ENCODE measurements around the gene GAS1. TPM values are rescaled to one million over a fixed set of nuclear protein-coding genes. Genes with fewer than 3 reads are reported as not detected.

GAS1 gene
- total RNA-seq, 1 donor from 2014 or later, result 307 TPM

GRCh38 chr9:86902991-86903733, 44.1 kb downstream of the GAS1 start:
- H3K27ac Mint-ChIP-seq (ENCODE audit: unreplicated experiment), result peak overlapping the region; percentile 58
- peak overlapping the region; percentile 55 for H3K4me3 Mint-ChIP-seq (ENCODE audit: unreplicated experiment)
- peaks cover 4% of the 10 kb centered on the region for H3K27me3 Mint-ChIP-seq (ENCODE audit: unreplicated experiment)
- no peaks in the 10 kb centered on the region for H3K36me3 Mint-ChIP-seq (ENCODE audit: unreplicated experiment)
- TF ChIP-seq CTCF (IDR thresholded peaks at IDR 0.05), result no peak
- DNase-seq (ENCODE audit: extremely low spot score, unreplicated experiment), result no peak
- H3K9me3 Mint-ChIP-seq (ENCODE audit: unreplicated experiment), result peaks cover 16% of the 10 kb centered on the region
- H3K4me1 Mint-ChIP-seq (ENCODE audit: unreplicated experiment), result peaks cover 31% of the 10 kb centered on the region

DNA sequence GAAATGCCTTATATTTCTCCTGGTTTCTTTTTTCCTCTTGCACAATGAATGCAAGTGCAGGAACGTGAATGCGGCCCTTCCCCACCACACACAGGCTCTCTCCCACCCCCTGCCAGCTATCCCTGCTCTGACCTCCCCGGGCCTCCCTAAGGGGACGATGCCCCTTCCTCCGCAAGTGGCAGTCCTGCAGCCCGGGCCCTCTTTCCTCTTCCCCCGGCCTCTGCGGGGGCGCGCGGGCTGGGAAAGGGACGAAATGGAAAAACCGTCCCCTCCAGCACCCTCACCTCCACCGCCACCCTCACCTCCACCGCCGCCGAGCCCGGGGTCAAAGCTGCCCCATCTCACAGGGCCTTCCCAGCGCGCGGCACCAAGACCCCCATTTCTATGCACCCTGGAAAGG, 44.7 kb downstream of the GAS1 start:
- Mint-ChIP-seq H3K27me3 (ENCODE audit: unreplicated experiment) (peaks cover 4% of the 10 kb centered on the region), H3K36me3 (ENCODE audit: unreplicated experiment) (no peaks in the 10 kb centered on the region), H3K4me3 (ENCODE audit: unreplicated experiment) (peak overlapping the region; percentile 55), H3K9me3 (ENCODE audit: unreplicated experiment) (peaks cover 13% of the 10 kb centered on the region), H3K27ac (ENCODE audit: unreplicated experiment) (no peak overlapping the region), H3K4me1 (ENCODE audit: unreplicated experiment) (peaks cover 28% of the 10 kb centered on the region)
- no peak for DNase-seq (ENCODE audit: extremely low spot score, unreplicated experiment)
- TF ChIP-seq CTCF (IDR thresholded peaks at IDR 0.05), result no peak

DNA sequence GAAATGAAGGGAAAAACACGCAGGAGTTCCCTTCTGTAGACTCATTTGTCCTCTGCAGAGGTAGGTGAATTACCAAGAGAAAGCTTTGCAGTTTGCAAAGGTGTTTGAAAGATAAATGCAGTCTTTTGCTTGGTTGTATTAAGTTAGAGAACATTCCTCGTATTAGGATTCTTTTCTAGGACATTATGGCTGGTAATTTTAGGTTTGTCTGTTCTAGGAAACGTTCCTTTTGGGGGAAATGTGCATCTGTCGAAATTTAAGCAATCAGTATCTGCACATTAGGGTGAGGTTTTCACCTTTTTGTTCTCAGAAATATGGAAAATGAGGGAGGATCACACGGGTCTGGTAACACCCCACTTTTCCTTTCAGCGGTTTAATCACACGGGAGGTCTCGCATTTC, 45.1 kb downstream of the GAS1 start:
- peaks cover 4% of the 10 kb centered on the region for H3K27me3 Mint-ChIP-seq (ENCODE audit: unreplicated experiment)
- no peak overlapping the region for H3K27ac Mint-ChIP-seq (ENCODE audit: unreplicated experiment)
- H3K4me1 Mint-ChIP-seq (ENCODE audit: unreplicated experiment), result peaks cover 24% of the 10 kb centered on the region
- H3K9me3 Mint-ChIP-seq (ENCODE audit: unreplicated experiment), result peaks cover 9% of the 10 kb centered on the region
- DNase-seq (ENCODE audit: extremely low spot score, unreplicated experiment), result no peak
- H3K4me3 Mint-ChIP-seq (ENCODE audit: unreplicated experiment), result peak overlapping the region; percentile 6
- TF ChIP-seq CTCF (IDR thresholded peaks at IDR 0.05), result no peak
- H3K36me3 Mint-ChIP-seq (ENCODE audit: unreplicated experiment), result no peaks in the 10 kb centered on the region

DNA sequence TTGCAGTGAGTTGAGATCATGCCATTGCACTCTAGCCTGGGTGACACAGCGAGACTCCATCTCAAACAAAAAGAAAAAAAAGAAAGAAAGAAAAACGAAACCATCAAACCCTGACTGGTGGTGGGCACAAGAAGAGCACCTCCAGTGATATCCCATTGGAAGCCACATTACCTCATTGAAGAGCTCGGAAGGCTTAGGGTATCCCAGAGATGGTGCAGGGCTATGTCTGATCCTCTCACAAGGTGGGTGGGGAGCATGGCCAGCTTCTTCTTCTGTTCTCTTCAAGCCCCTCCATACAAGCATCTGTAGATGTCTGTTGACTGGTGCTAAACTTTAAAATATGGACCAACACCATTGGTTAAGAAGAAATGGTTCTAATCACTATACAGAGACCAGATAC, 45.8 kb downstream of the GAS1 start:
- no peak overlapping the region for H3K27ac Mint-ChIP-seq (ENCODE audit: unreplicated experiment)
- no peaks in the 10 kb centered on the region for H3K36me3 Mint-ChIP-seq (ENCODE audit: unreplicated experiment)
- no peak for TF ChIP-seq CTCF (IDR thresholded peaks at IDR 0.05)
- no peak overlapping the region for H3K4me3 Mint-ChIP-seq (ENCODE audit: unreplicated experiment)
- peaks cover 3% of the 10 kb centered on the region for H3K9me3 Mint-ChIP-seq (ENCODE audit: unreplicated experiment)
- H3K27me3 Mint-ChIP-seq (ENCODE audit: unreplicated experiment), result peaks cover 4% of the 10 kb centered on the region
- no peak for DNase-seq (ENCODE audit: extremely low spot score, unreplicated experiment)
- H3K4me1 Mint-ChIP-seq (ENCODE audit: unreplicated experiment), result peaks cover 22% of the 10 kb centered on the region

All from osteocyte (in vitro differentiated cells).